ENCODE results near the gene GARRE1. TPM values are rescaled to one million over a fixed set of nuclear protein-coding genes. Genes with fewer than 3 reads are reported as not detected.
A peak's percentile ranks its signal among the peaks of the same experiment; 100 is the strongest.
"Not testable (repeated sequence)": the region's sequence is repeated elsewhere in the genome, so short reads cannot be mapped to it uniquely, and the experiment has no call there.

The GARRE1 gene
- polyA plus RNA-seq, 1 experiment: 17.6 TPM

GRCh38 chr19:34241513-34242337 is 12.6 kb upstream of the GARRE1 start:
- DNase-seq (ENCODE audit: low read depth, low spot score): no peak
- peak; percentile 38 for TF ChIP-seq CTCF (IDR thresholded peaks at IDR 0.05; ENCODE audit: low read depth, low read length)
- no peaks in the 10 kb centered on the region for H3K9me3 ChIP-seq (ENCODE audit: control insufficient read depth, insufficient read depth, low read length)
- ChIA-PET CTCF (interaction anchor here (0.6 to 0.8 kb wide), 2 partner anchors 8 to 102 kb away, joined by 3 to 4 read pairs; no protein-coding TSS in a partner anchor), POLR2A (no interaction called here)
- no peaks in the 10 kb centered on the region for H3K27me3 ChIP-seq (ENCODE audit: control insufficient read depth, insufficient read depth, low read length)
- no peak overlapping the region for H3K27ac ChIP-seq (ENCODE audit: low read depth, low read length)
- H3K4me3 ChIP-seq (ENCODE audit: low read depth, low read length): no peak overlapping the region

GRCh38 chr19:34243138-34243875 is 11.0 kb upstream of the GARRE1 start:
- CTCF ChIA-PET: interaction anchor here (2.0 kb wide), 1 partner anchor 103 kb away, joined by 5 read pairs; no protein-coding TSS in a partner anchor
- POLR2A ChIA-PET; H3K4me3 ChIP-seq (ENCODE audit: low read depth, low read length); H3K9me3 ChIP-seq (ENCODE audit: control insufficient read depth, insufficient read depth, low read length); H3K27ac ChIP-seq (ENCODE audit: low read depth, low read length); H3K27me3 ChIP-seq (ENCODE audit: control insufficient read depth, insufficient read depth, low read length); DNase-seq (ENCODE audit: low read depth, low spot score): not testable (repeated sequence)

- no peaks in the 10 kb centered on the region for H3K27me3 ChIP-seq (ENCODE audit: control insufficient read depth, insufficient read depth, low read length)
- H3K27ac ChIP-seq (ENCODE audit: low read depth, low read length): no peak overlapping the region
- ChIA-PET CTCF (interaction anchor here (2.0 kb wide), 1 partner anchor 102 kb away, joined by 5 read pairs; no protein-coding TSS in a partner anchor), POLR2A (interaction anchor here (0.6 to 1.0 kb wide), 2 partner anchors 11 to 127 kb away, joined by 3 read pairs; no protein-coding TSS in a partner anchor)
- no peak overlapping the region for H3K4me3 ChIP-seq (ENCODE audit: low read depth, low read length)
- no peak for DNase-seq (ENCODE audit: low read depth, low spot score)
- no peaks in the 10 kb centered on the region for H3K9me3 ChIP-seq (ENCODE audit: control insufficient read depth, insufficient read depth, low read length)
- TF ChIP-seq CTCF (IDR thresholded peaks at IDR 0.05; ENCODE audit: low read depth, low read length): no peak
Observed at GRCh38 chr19:34243876-34244578, 10.3 kb upstream of the GARRE1 start.

GRCh38 chr19:34244611-34245299 is 9.6 kb upstream of the GARRE1 start:
- H3K27me3 ChIP-seq (ENCODE audit: control insufficient read depth, insufficient read depth, low read length): no peaks in the 10 kb centered on the region
- no peak overlapping the region for H3K27ac ChIP-seq (ENCODE audit: low read depth, low read length)
- TF ChIP-seq CTCF (IDR thresholded peaks at IDR 0.05; ENCODE audit: low read depth, low read length): no peak
- POLR2A ChIA-PET: interaction anchor here (0.6 to 1.0 kb wide), 2 partner anchors 12 to 17 kb away, joined by 3 read pairs; no protein-coding TSS in a partner anchor
- no peak for DNase-seq (ENCODE audit: low read depth, low spot score)
- H3K4me3 ChIP-seq (ENCODE audit: low read depth, low read length): no peak overlapping the region
- no peaks in the 10 kb centered on the region for H3K9me3 ChIP-seq (ENCODE audit: control insufficient read depth, insufficient read depth, low read length)
- CTCF ChIA-PET: interaction anchor here (1.1 to 2.0 kb wide), 2 partner anchors 93 to 101 kb away, joined by 3 to 5 read pairs; no protein-coding TSS in a partner anchor

GRCh38 chr19:34246340-34246739 is 8.0 kb upstream of the GARRE1 start:
- H3K4me3 ChIP-seq (ENCODE audit: low read depth, low read length): no peak overlapping the region
- POLR2A ChIA-PET: interaction anchor here (0.6 kb wide), 1 partner anchor 21 kb away, joined by 4 read pairs; no protein-coding TSS in a partner anchor
- H3K27ac ChIP-seq (ENCODE audit: low read depth, low read length): no peak overlapping the region
- H3K9me3 ChIP-seq (ENCODE audit: control insufficient read depth, insufficient read depth, low read length): no peaks in the 10 kb centered on the region
- CTCF ChIA-PET: interaction anchor here (0.7 kb wide), 1 partner anchor 105 kb away, joined by 6 read pairs; no protein-coding TSS in a partner anchor
- DNase-seq (ENCODE audit: low read depth, low spot score): no peak
- H3K27me3 ChIP-seq (ENCODE audit: control insufficient read depth, insufficient read depth, low read length): no peaks in the 10 kb centered on the region
- TF ChIP-seq CTCF (IDR thresholded peaks at IDR 0.05; ENCODE audit: low read depth, low read length): no peak
